Amniotic epithelial cell (primary cell): Measurements from ENCODE around the gene ITGAL.
"Not testable (repeated sequence)": the region's sequence is repeated elsewhere in the genome, so short reads cannot be mapped to it uniquely, and the experiment has no call there.

Experiments used
- DNase-seq: peaks from one replicate; pipeline ENCODE4 v3.0.0-alpha.2; 2010; ENCODE audit warnings: low read depth

The ITGAL gene

DNA sequence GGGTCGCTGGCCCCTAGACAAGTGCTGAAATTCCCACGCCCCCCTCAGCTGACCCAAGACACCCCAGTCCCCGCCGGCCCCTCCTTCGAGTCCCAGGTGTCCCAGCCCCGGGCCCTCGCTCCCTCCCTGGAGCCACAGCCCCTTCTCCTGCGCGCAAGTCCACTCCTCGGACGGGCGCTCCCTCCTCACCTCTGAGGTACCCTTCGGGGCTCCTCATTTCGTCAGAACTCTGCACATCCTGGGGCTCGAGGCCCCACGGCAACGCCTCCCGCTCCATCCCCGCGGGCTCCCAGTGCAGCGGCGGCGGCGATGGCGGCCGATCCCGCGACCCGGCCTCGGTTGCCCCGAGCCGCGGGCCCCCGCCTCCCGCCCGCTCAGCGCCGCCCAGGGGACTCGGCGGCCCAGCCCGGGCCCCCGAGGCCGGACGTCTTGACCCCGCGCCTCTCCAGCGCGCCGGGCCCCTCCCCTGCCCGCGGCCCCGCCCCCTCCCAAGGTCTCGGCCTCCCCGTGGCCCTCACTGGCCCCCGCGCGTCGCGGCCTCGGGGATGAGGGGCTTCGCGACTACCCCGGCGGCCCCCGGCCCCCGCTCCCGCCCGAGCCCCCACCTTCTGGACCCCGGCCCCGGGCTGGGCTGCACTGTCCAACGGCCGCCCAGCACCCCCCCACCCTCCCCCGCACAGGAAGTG, 53.7 kb downstream of the ITGAL start, which contains the start of gene ZNF768:
ZNF768 (minus strand) TSS at position 430 of the 686 bp plus-strand sequence; CDS start at position 277, 153 bp downstream.
- DNase-seq = peak; percentile 33

- DNase-seq = peak; percentile 96
Observed at GRCh38 chr16:30526823-30527634, 54.5 kb downstream of the ITGAL start.

GRCh38 chr16:30527635-30528178, 55.2 kb downstream of the ITGAL start:
- no peak for DNase-seq

DNA sequence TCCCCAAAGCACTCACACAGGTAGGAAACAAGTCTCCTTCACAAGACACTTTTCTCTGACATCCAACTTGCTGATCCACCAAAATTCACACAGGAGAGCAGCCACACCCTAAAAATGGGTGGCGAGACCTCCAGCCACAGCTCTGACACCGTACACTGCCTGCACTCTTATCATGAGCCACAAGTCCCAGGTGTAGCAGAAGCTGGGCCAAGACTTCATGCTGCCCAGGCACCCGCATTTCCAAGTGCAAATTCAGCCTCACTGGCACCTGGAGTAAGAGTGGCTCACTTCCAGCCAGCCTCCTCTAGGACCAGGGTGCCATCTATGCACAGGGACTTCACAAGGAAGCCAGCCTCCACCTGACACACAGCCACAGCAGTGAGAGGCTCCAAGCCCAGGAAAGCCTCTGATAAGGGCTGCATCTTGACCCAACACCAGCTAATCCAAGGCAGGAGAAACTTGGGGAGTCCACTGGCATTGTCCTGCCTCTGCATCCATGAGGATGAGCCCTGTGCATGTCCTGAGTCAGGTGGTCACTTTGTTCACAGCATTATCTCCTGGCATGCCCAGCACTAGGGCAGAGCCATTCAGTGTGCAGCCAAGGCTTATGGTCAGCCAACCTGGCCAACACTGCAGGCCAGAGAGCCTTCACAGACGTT, 56.4 kb downstream of the ITGAL start:
- no peak for DNase-seq

- DNase-seq = no peak
Observed at GRCh38 chr16:30530163-30531037, 57.9 kb downstream of the ITGAL start.

- no peak for DNase-seq
Observed at GRCh38 chr16:30532285-30533145, 60.0 kb downstream of the ITGAL start.

GRCh38 chr16:30533146-30533522, 60.6 kb downstream of the ITGAL start:
- no peak for DNase-seq

GRCh38 chr16:30533748-30534367, 61.3 kb downstream of the ITGAL start:
- no peak for DNase-seq

GRCh38 chr16:30534368-30535105, 62.0 kb downstream of the ITGAL start, which contains the start of gene ZNF747:
TSS of gene ZNF747 (minus strand) at chr16:30534858. CDS start at chr16:30534679, 179 bp downstream.
- DNase-seq = peak; percentile 80

- peak; percentile 15 for DNase-seq
Observed at GRCh38 chr16:30535106-30535776, 62.7 kb downstream of the ITGAL start.

GRCh38 chr16:30535777-30536190, 63.2 kb downstream of the ITGAL start:
- DNase-seq = peak; percentile 74

- peak; percentile 78 for DNase-seq
Observed at GRCh38 chr16:30536391-30537024, 64.0 kb downstream of the ITGAL start.

- DNase-seq = no peak
Observed at GRCh38 chr16:30539000-30539964, 66.7 kb downstream of the ITGAL start.

GRCh38 chr16:30539986-30540526, 67.5 kb downstream of the ITGAL start:
- not testable (repeated sequence) for DNase-seq

DNA sequence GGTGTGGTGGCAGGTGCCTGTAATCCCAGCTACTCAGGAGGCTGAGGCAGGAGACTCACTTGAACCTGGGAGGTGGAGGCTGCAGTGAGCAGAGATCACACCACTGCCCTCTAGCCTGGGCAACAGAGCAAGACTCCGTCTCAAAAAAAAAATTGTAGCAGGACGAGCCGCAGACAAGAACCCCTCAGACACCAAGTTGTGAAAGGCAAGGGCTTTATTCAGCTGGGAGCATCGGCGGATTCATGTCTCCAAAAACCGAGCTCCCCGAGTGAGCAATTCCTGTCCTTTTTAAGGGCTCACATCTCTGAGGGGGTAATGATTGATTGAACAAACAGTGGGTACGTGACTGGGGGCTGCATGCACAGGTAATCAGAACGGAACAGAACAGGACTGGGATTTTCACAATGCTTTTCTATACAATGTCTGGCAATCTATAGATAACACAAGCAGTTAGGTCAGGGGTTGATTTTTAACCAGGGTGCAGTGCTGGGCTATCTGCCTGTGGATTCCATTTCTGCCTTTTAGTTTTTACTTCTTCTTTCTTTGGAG, 68.4 kb downstream of the ITGAL start:
- not testable (repeated sequence) for DNase-seq
